ENCODE data around the gene TECPR1. TPM values are rescaled to one million over a fixed set of nuclear protein-coding genes. Genes with fewer than 3 reads are reported as not detected.

TECPR1 gene
- total RNA-seq, 1 experiment from 2014 or later = 11.5 TPM

- TF ChIP-seq EZH2 (IDR thresholded peaks at IDR 0.05; ENCODE audit: low read length, unreplicated experiment) = no peak
- TF ChIP-seq, protein P1, sequence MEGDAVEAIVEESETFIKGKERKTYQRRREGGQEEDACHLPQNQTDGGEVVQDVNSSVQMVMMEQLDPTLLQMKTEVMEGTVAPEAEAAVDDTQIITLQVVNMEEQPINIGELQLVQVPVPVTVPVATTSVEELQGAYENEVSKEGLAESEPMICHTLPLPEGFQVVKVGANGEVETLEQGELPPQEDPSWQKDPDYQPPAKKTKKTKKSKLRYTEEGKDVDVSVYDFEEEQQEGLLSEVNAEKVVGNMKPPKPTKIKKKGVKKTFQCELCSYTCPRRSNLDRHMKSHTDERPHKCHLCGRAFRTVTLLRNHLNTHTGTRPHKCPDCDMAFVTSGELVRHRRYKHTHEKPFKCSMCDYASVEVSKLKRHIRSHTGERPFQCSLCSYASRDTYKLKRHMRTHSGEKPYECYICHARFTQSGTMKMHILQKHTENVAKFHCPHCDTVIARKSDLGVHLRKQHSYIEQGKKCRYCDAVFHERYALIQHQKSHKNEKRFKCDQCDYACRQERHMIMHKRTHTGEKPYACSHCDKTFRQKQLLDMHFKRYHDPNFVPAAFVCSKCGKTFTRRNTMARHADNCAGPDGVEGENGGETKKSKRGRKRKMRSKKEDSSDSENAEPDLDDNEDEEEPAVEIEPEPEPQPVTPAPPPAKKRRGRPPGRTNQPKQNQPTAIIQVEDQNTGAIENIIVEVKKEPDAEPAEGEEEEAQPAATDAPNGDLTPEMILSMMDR (conservative IDR thresholded peaks at IDR 0.05; ENCODE audit: low read depth, low read length) = no peak
- POLR2A ChIA-PET (ENCODE audit: unreplicated experiment) = no interaction called here
- BruUV-seq (replicated peaks) = no TSS peak
Measured at GRCh38 chr7:98257701-98258100, 5.7 kb upstream of the TECPR1 start.

DNA sequence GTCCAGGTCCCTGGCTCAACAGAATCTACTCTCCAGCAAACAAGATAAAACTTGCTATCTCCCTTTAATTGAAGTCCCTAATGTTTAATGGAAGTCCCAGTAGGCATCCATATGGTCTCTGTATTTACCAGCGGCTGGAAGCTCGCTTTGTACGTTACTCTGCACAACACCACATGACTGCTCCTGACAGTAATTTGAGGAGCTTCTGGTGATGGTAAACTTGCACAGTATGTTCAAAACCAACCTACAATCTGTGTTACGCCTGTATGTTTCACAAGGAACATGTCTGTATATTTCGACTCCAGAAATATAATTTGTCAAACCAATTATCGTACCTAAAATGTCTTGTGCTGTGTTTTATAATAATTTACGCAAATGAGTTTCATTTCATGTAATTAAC, 4.4 kb upstream of the TECPR1 start:
- ChIA-PET CTCF (no interaction called here), POLR2A (ENCODE audit: unreplicated experiment) (no interaction called here)
- H3K36me3 ChIP-seq (ENCODE audit: low read depth, low read length) = no peaks in the 10 kb centered on the region
- H3K9me3 ChIP-seq (ENCODE audit: low read length) = no peaks in the 10 kb centered on the region
- no peak overlapping the region for H3K9ac ChIP-seq (ENCODE audit: low read length)
- TF ChIP-seq, protein P1 (conservative IDR thresholded peaks at IDR 0.05; ENCODE audit: low read depth, low read length) = no peak
- TF ChIP-seq EZH2 (IDR thresholded peaks at IDR 0.05; ENCODE audit: low read length, unreplicated experiment) (no peak), EZH2phosphoT487 (IDR thresholded peaks at IDR 0.05; ENCODE audit: borderline replicate concordance, low read length) (no peak)
- H3K4me3 ChIP-seq (ENCODE audit: low read length) = no peak overlapping the region
- no peaks in the 10 kb centered on the region for H3K27me3 ChIP-seq (ENCODE audit: low read length)
- H3K9me2 ChIP-seq (replicated peaks; ENCODE audit: low read length) = no peaks in the 10 kb centered on the region
- no peak overlapping the region for H2AFZ ChIP-seq (ENCODE audit: low read length)
- no peak for ATAC-seq
- BruUV-seq (replicated peaks) = no TSS peak
- H3K79me2 ChIP-seq (ENCODE audit: low read length) = peaks cover 20% of the 10 kb centered on the region
- intact Hi-C loops (cut with micrococcal nuclease) = no loop called here
- no peaks in the 10 kb centered on the region for H3F3A ChIP-seq (ENCODE audit: low read length, unreplicated experiment)
- H3K27ac ChIP-seq (ENCODE audit: low read length) = no peak overlapping the region
- H4K20me1 ChIP-seq (ENCODE audit: low read length) = no peaks in the 10 kb centered on the region
- peaks cover 7% of the 10 kb centered on the region; the same call in 1 of the 2 replicates for H3K4me1 ChIP-seq (ENCODE audit: insufficient read depth, low read length)
- no peak for DNase-seq
- H3K4me2 ChIP-seq (ENCODE audit: low read length) = no peak overlapping the region

More at GRCh38 chr7:98257701-98258100, 5.7 kb upstream of the TECPR1 start:
- intact Hi-C loops (cut with micrococcal nuclease) = no loop called here
- Histone ChIP-seq H3K9ac (ENCODE audit: low read length) (no peak overlapping the region), H3K4me2 (ENCODE audit: low read length) (no peak overlapping the region), H3K4me3 (ENCODE audit: low read length) (no peak overlapping the region), H4K20me1 (ENCODE audit: low read length) (no peaks in the 10 kb centered on the region), H3K27me3 (ENCODE audit: low read length) (no peaks in the 10 kb centered on the region), H3F3A (ENCODE audit: low read length, unreplicated experiment) (no peaks in the 10 kb centered on the region), H3K4me1 (ENCODE audit: insufficient read depth, low read length) (0 out of 2 replicates have a peak, but pooled peaks cover 5% of the 10 kb centered on the region), H3K27ac (ENCODE audit: low read length) (no peak overlapping the region), H3K79me2 (ENCODE audit: low read length) (peaks cover 16% of the 10 kb centered on the region), H3K9me3 (ENCODE audit: low read length) (no peaks in the 10 kb centered on the region), H3K9me2 (replicated peaks; ENCODE audit: low read length) (no peaks in the 10 kb centered on the region), H2AFZ (ENCODE audit: low read length) (no peak overlapping the region), H3K36me3 (ENCODE audit: low read depth, low read length) (no peaks in the 10 kb centered on the region)
- CTCF ChIA-PET = no interaction called here
- ATAC-seq = no peak
- DNase-seq = no peak

GRCh38 chr7:98254951-98255610, 3.0 kb upstream of the TECPR1 start:
- Histone ChIP-seq H3K36me3 (ENCODE audit: low read depth, low read length) (no peaks in the 10 kb centered on the region), H2AFZ (ENCODE audit: low read length) (no peak overlapping the region), H3K27me3 (ENCODE audit: low read length) (no peaks in the 10 kb centered on the region), H3F3A (ENCODE audit: low read length, unreplicated experiment) (no peaks in the 10 kb centered on the region), H3K27ac (ENCODE audit: low read length) (no peak overlapping the region), H3K9me2 (replicated peaks; ENCODE audit: low read length) (no peaks in the 10 kb centered on the region), H3K9me3 (ENCODE audit: low read length) (no peaks in the 10 kb centered on the region), H3K79me2 (ENCODE audit: low read length) (peaks cover 21% of the 10 kb centered on the region), H3K4me3 (ENCODE audit: low read length) (no peak overlapping the region), H3K4me2 (ENCODE audit: low read length) (no peak overlapping the region), H4K20me1 (ENCODE audit: low read length) (no peaks in the 10 kb centered on the region), H3K4me1 (ENCODE audit: insufficient read depth, low read length) (peaks cover 19% of the 10 kb centered on the region), H3K9ac (ENCODE audit: low read length) (no peak overlapping the region)
- POLR2A ChIA-PET (ENCODE audit: unreplicated experiment) = interaction anchor here (0.7 kb wide), 1 partner anchor 17 kb away, joined by 16 read pairs; no protein-coding TSS in a partner anchor
- CTCF ChIA-PET = no interaction called here
- BruUV-seq (replicated peaks) = no TSS peak
- intact Hi-C loops (cut with micrococcal nuclease) = no loop called here
- DNase-seq (no peak), ATAC-seq (no peak)
- TF ChIP-seq EZH2 (IDR thresholded peaks at IDR 0.05; ENCODE audit: low read length, unreplicated experiment) = no peak
- TF ChIP-seq, protein P1 (conservative IDR thresholded peaks at IDR 0.05; ENCODE audit: low read depth, low read length) = no peak

All from PC-3 (cell line).